Prostate gland (tissue), 2 donors: ENCODE results near the gene TRIM72. TPM values are rescaled to one million over a fixed set of nuclear protein-coding genes. Genes with fewer than 3 reads are reported as not detected.

ENCODE experiments used
- DNase-seq: peaks from one replicate; pipeline ENCODE4 v3.0.0-alpha.2; 2019; ENCODE audit warnings: low spot score
- H3K27ac ChIP-seq, 2 donors: fragments of 200-600 bp; sonication (generic); 2 replicates each; pipeline ENCODE4 v1.5.1; 2017 to 2019
- H3K27me3 ChIP-seq: fragments of 200-600 bp; sonication (generic); replicated peaks from 2 replicates; pipeline ENCODE4 v1.5.1; 2019; ENCODE audit not compliant: insufficient read depth
- H3K36me3 ChIP-seq, 2 donors: fragments of 200-600 bp; sonication (generic); 1 replicate in 1 of 2; 2 replicates in 1 of 2; pipeline versions ENCODE4 v1.5.1 to v1.8.1; 2017 to 2019
- H3K4me1 ChIP-seq: fragments of 200-600 bp; sonication (generic); replicated peaks from 2 replicates; pipeline ENCODE4 v1.5.1; 2019
- H3K4me3 ChIP-seq, 2 donors: fragments of 200-600 bp; sonication (generic); 2 replicates each; pipeline ENCODE4 v1.5.1; 2017 to 2019
- H3K9me3 ChIP-seq: fragments of 200-600 bp; sonication (generic); 2 replicates; pipeline ENCODE4 v1.5.1; 2017
- CTCF ChIP-seq, 4 experiments: fragments of 200-600 bp in 2 of 4; fragments of 450-650 bp in 2 of 4; sonication (generic) in 2 of 4; IDR thresholded peaks; 1 replicate in 3 of 4; 2 replicates in 1 of 4; pipeline ENCODE4 v1.5.1; 2016 to 2019; ENCODE audit warnings: antibody characterized with exemption in 4 of 4, mild to moderate bottlenecking in 2 of 4, moderate library complexity in 2 of 4
- POLR2A ChIP-seq: fragments of 450-650 bp; IDR thresholded peaks from one replicate; pipeline ENCODE4 v1.6.1; 2016; ENCODE audit warnings: antibody characterized with exemption, mild to moderate bottlenecking
- POLR2AphosphoS5 ChIP-seq: sonication (generic); formaldehyde crosslinking; IDR thresholded peaks from one replicate; pipeline ENCODE4 v1.6.1; 2017; ENCODE audit warnings: antibody characterized with exemption
- WGBS: methylation state at CpG from one replicate; pipeline ENCODE4 v1.1.5; 2018; 5-methylcytosine and 5-hydroxymethylcytosine counted together
- intact Hi-C: fragments of 100-400 bp; cut with DNase I; formaldehyde crosslinking; loops from one replicate; pipeline ENCODE4 v1.14.2; 2022
- total RNA-seq, 2 donors: library from RNA; depleted of rRNA; stranded (reverse); fragments of >200 nt; gene quantifications; one replicate each; pipeline ENCODE4 v1.1.0, GENCODE V29; 2016

Gene TRIM72
- total RNA-seq, 2 donors from 2014 or later = 0.23 to 3.9 TPM

- intact Hi-C loops = loop anchor here (5.0 kb wide), 1 partner anchor 151 kb away; the partner anchor contains the start of gene STX4
- H3K4me1 ChIP-seq = peaks cover 18% of the 10 kb centered on the region
- 73% methylated on average over 10 of the region's 10 CpGs for WGBS
- H3K36me3 ChIP-seq = peaks cover 12 to 18% of the 10 kb centered on the region in 2 donors
- H3K9me3 ChIP-seq = no peaks in the 10 kb centered on the region
- no peak overlapping the region for H3K27ac ChIP-seq
- no peak overlapping the region for H3K4me3 ChIP-seq
- TF ChIP-seq POLR2A (no peak), POLR2AphosphoS5 (no peak), CTCF (IDR thresholded peaks at IDR 0.05) (no peak)
- no peaks in the 10 kb centered on the region for H3K27me3 ChIP-seq
- DNase-seq = no peak
Observed at GRCh38 chr16:31183432-31184428, 30.2 kb upstream of the TRIM72 start.

GRCh38 chr16:31184888-31185287, 29.0 kb upstream of the TRIM72 start:
- Histone ChIP-seq H3K27me3 (no peaks in the 10 kb centered on the region), H3K27ac (no peak overlapping the region), H3K4me3 (no peak overlapping the region), H3K36me3 (peaks cover 22 to 28% of the 10 kb centered on the region in 2 donors), H3K4me1 (peaks cover 15% of the 10 kb centered on the region), H3K9me3 (no peaks in the 10 kb centered on the region)
- DNase-seq = no peak
- TF ChIP-seq POLR2A (no peak), CTCF (IDR thresholded peaks at IDR 0.05) (no peak), POLR2AphosphoS5 (no peak)
- intact Hi-C loops = loop anchor here (5.0 kb wide), 1 partner anchor 153 kb away; the partner anchor contains the start of gene STX4
- 94% methylated on average over 14 of the region's 14 CpGs for WGBS

DNA sequence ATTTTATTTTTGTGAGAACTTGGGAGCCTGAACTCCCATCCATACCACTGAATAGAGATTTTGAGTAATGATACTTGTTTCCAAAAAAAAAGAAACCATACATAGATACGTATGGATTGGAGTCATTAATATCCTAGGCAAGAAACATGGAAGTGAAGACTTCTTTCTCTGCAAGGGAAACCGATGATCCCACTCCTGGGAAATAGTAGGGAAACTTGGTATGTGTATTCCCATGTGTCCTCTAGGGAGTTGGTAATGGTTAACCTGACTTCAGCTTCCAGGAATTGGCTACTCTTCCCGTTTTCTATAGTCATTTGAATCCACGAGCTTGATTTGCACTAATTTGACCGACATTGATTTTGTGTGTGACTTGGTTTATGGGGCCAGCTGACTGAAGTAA, 28.6 kb upstream of the TRIM72 start:
- intact Hi-C loops = no loop called here
- TF ChIP-seq CTCF (IDR thresholded peaks at IDR 0.05) (no peak), POLR2A (no peak), POLR2AphosphoS5 (no peak)
- Histone ChIP-seq H3K4me1 (peaks cover 15% of the 10 kb centered on the region), H3K27me3 (no peaks in the 10 kb centered on the region), H3K4me3 (no peak overlapping the region), H3K27ac (no peak overlapping the region), H3K9me3 (no peaks in the 10 kb centered on the region), H3K36me3 (peaks cover 26 to 32% of the 10 kb centered on the region in 2 donors)
- 65% methylated on average over 5 of the region's 5 CpGs for WGBS
- no peak for DNase-seq

- 79% methylated on average over 7 of the region's 7 CpGs for WGBS
- Histone ChIP-seq H3K4me3 (no peak overlapping the region), H3K9me3 (no peaks in the 10 kb centered on the region), H3K4me1 (peaks cover 15% of the 10 kb centered on the region), H3K36me3 (peaks cover 34 to 41% of the 10 kb centered on the region in 2 donors), H3K27me3 (no peaks in the 10 kb centered on the region), H3K27ac (no peak overlapping the region)
- intact Hi-C loops = no loop called here
- no peak for TF ChIP-seq POLR2AphosphoS5
- no peak for TF ChIP-seq CTCF (IDR thresholded peaks at IDR 0.05)
- no peak for TF ChIP-seq POLR2A
- DNase-seq = no peak
Observed at GRCh38 chr16:31186176-31186575, 27.7 kb upstream of the TRIM72 start.
